GM12874 (cell line): ENCODE data around the gene SHKBP1.

Experiments used
- CTCF ChIP-seq: IDR thresholded peaks from 2 replicates; pipeline ENCODE4 v1.5.1; 2011; ENCODE audit warnings: low read depth, mild to moderate bottlenecking, control low read depth, low read length, moderate library complexity; ENCODE audit not compliant: insufficient read depth

Gene SHKBP1

GRCh38 chr19:40625406-40626120 is 48.9 kb downstream of the SHKBP1 start:
- TF ChIP-seq CTCF = no peak

GRCh38 chr19:40626918-40627317 is 50.2 kb downstream of the SHKBP1 start:
- no peak for TF ChIP-seq CTCF

GRCh38 chr19:40627486-40628279 is 51.0 kb downstream of the SHKBP1 start:
- TF ChIP-seq CTCF = no peak

- no peak for TF ChIP-seq CTCF
Observed at GRCh38 chr19:40629346-40629745, 52.7 kb downstream of the SHKBP1 start.

- no peak for TF ChIP-seq CTCF
Observed at GRCh38 chr19:40630571-40631160, 54.0 kb downstream of the SHKBP1 start.

- no peak for TF ChIP-seq CTCF
Observed at GRCh38 chr19:40632311-40633036, 55.8 kb downstream of the SHKBP1 start.

GRCh38 chr19:40633207-40633606 is 56.5 kb downstream of the SHKBP1 start:
- TF ChIP-seq CTCF = no peak
